Stimulated activated CD4-positive, alpha-beta T cell treated with anti-CD3 and anti-CD28 coated beads, Interleukin-12 subunit alpha, Interleukin-12 subunit beta, amount 100 ng/mL, for 24 hours (primary cell): ENCODE data around the gene SLC39A7.

Source experiments
- DNase-seq, 2 experiments: peaks; one replicate each; pipeline ENCODE4 v3.0.0-alpha.2; 2020; ENCODE audit warnings: low read depth in 2 of 2

The SLC39A7 gene

DNA sequence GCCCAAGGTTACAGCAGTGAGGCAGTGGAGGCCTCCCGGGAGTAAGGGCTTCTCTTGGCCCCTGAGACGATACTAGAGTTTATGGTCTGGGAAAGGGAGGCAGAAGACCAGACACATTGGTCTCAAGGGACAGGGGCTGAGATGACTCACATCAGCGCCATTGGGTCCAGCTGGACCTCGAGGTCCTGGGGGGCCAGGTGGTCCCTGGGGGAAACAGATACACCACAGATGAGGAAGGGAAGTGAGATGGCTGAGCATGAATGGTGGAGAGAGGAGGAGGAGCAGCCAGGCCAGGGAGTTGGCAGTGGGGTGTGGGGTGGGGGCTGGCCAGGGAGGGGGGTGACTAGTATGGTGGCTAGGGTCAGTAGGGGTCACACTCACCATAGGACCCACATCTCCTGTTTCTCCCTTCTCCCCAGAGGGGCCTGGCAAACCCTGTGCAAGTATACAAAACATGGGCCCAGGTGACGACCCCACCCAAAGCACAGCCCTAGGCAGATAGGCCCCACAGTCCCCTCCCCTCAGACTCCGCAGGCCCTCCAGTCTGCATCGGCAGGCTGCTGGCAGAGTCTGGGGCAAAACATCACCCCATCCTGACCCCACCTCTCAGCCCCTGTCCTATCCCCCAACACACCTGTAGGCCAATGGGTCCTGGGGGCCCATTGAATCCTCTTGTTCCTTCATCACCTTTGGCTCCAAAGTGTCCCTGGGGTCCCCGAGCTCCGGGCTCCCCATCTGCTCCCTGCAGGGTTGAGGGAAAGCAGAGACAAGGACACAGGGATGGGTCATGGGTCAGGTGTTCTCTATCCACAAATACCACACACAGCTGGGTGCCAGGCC lies 30.3 kb upstream of the SLC39A7 start:
- DNase-seq = no peak

DNA sequence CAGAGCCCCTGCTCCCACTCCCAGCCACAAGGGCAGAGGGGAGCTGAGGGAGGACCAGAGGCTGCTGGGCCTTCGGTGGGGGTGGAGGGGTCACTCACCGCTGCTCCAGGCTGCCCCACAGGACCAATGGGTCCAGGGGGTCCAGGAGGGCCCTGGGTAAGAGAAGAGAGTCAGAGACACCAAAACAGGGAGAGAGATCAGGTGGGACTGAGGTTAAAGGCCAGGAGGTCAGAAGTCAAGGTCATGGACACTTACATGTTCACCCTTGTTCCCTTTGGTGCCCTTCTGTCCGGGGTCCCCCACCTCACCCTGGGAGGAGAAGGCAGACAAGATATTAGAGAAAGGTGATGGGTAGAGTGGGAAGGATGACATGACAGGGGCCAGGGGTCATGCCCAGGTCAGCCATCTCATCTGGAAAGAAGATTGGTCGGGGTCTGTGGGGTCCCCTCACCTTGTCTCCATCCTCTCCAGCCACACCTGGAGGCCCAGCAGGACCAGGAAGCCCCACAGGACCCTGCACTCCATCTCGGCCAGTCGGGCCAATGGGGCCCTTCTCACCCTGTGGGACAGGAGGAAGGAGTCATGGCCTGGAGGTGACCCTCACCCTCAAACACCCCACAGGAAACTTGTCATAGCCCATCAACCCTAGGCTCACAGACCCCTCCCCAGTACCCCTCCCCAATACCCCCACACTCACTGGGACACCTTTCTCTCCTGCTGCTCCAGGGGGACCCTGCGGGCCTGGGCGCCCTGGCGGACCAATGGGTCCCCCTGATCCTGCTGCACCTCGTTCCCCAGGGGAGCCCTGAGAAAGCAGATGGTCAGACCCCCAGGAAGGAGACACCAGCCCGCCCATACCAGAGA lies 29.4 kb upstream of the SLC39A7 start:
- DNase-seq = no peak

DNA sequence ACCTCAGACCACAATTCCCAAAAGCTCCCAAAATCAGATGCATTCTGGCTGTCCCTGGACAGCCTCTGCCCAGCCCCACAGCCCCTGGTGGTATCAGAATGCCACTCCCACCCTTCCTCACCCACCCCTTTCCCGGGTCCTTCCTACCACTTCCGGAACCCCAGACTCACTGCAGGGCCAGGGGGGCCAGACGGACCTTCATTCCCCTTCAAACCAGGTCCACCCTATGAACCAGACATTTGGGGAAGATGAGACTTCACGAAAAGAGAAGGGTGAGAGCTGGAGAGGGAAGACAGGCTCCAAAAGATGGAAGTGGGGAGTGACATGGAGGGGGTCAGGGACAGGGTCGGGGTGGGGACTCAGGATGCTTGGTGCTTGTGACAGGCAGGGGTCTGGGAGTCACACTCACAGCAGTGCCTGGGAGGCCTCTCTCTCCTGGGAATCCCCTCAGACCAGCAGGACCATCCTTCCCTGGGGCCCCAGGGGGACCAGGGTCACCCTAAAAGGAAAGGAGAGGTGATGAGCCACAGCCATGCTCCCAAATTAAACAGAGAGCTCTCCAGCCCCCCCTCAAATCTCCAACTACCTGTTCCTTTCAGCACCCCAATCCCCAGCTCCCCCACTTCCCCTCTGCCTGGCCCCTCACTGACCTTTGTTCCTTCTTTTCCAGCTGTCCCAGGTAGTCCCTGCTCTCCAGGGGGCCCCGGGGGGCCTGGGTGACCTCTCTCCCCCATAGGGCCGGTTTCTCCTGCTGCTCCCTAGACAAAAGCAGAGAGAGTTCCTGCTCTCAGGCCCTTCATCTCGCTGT lies 28.6 kb upstream of the SLC39A7 start:
- no peak for DNase-seq

GRCh38 chr6:33172688-33173534 lies 27.8 kb upstream of the SLC39A7 start:
- no peak for DNase-seq

GRCh38 chr6:33173535-33174180 lies 27.0 kb upstream of the SLC39A7 start:
- no peak for DNase-seq

- no peak for DNase-seq
Measured at GRCh38 chr6:33174784-33175183, 25.9 kb upstream of the SLC39A7 start.

GRCh38 chr6:33175436-33176069 lies 25.1 kb upstream of the SLC39A7 start:
- no peak for DNase-seq

- no peak for DNase-seq
Measured at GRCh38 chr6:33176906-33177305, 23.8 kb upstream of the SLC39A7 start.

- DNase-seq = no peak
Measured at GRCh38 chr6:33177552-33178446, 22.9 kb upstream of the SLC39A7 start.

DNA sequence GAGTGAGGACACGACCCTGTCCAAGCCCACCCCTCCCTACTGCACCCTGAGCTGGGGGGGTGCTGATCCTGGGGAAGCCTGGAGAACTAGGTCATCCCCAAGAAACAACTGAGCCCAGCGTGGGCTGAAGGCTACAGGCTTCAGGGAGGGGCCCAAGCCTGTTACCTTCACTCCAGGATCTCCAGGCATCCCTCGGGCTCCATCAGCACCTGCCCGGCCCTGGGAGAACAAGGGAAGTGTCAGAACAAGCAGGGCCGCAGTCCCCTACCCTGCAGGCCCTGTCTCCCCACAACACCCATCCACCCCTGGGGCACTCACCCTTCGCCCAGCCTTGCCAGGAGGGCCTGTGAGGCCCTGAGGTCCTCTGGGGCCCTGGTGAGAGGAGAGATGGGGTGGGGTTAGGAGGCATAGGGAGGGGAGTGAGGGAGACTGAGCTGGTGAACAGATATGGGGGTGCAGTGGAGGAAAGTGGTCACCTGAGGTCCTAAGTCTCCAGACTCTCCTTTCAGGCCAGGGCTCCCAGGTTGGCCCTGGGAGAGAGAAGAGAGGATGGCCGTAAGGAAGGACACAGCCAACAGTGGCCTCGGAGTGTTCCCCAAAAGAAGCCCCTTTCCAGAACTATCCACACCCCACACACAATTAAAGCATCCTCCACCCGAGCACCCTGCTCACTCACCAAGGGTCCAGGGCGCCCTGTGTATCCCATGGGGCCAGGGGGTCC lies 21.8 kb upstream of the SLC39A7 start:
- DNase-seq = no peak

DNA sequence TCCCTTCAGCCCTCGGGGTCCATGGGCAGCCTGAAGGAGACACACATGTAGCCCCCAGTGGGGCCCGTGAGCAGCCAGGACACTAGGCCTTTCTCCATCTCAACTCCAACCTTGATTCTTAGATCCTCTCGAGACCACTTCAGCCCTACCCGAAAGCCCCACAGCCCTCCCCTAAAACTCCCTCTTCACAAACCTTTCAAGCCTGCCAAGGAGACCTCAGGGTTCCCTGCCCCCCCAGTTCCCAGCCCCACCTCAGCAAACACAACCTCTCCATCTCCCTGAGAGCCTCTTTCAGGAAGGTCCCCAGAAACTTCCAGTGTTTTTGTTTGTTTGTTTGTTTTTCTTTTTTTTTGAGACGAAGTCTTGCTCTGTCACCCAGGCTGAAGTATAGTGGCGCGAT lies 19.5 kb upstream of the SLC39A7 start:
- no peak for DNase-seq

DNA sequence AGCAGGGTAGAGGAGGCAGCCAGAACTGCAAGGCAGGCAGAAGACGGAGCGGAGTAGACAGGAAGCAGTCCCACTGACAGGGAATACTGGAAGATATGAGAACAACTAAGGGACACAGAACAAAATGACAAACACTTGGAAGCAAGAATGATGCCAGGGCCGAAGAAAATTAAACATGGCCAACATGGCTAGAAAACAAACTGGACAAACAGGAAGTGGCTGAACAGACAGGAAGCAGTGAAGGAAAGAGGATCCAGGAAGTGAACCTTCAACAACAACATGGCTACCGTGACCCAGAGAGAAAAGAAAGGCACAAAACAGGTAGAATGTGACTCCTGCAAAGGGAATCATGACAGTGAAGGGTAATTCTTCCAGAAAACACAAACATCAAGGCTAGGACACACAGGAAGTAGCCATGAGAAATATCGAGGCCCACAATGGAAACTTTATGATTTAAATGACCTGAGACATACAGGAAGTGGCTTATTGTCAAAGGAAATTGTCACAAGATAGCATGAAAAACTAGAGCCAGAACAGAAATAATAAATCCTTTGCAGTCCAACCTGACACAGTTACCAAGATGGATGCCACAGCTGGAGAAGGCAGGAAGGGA lies 17.5 kb upstream of the SLC39A7 start:
- no peak for DNase-seq

DNA sequence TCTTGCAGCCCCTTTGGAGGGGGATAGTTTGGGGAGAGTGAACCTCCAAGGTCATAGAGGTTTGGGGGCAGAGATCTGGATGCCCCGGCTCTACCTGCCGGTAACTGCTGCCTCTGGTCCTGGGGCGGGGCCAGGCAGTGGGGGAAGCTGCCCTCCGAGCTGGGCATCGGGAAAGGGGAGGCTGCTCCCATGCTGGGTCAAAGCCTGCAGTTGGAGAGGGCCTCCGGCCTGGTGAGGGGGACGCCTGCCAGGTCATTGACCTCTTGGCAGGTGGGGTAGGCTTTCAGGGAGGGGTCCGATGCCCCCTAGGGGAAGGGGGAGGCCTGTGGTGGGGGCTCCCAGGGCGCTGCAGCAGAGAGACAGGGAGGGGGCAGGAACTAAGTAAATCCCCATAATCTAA lies 15.5 kb upstream of the SLC39A7 start:
- no peak for DNase-seq

DNA sequence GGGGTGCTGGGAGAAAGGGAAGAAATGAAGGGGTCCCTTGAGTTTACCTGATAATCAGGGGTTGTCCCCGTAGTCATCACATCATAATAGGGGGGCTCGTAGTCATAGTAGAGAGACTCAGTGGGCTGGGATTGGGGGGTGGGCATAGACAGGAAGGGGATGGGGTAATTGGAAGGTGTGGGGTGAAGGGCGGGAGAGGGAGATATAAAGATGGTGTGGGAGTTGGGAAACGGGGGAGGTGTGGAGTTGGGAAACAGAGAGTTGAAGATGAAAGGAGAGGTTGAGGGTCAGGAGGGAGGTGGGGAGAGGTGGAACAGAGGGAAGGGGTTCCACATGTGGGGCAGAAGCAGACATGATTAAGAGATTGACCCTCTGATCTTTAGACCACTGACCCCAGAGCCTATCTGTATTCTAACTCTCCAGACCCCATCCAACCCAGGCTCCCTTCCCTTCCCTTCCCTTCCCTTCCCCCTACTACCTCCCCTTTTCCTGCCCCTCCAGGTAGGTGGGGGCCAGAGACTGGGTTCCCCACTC lies 14.9 kb upstream of the SLC39A7 start:
- no peak for DNase-seq

DNA sequence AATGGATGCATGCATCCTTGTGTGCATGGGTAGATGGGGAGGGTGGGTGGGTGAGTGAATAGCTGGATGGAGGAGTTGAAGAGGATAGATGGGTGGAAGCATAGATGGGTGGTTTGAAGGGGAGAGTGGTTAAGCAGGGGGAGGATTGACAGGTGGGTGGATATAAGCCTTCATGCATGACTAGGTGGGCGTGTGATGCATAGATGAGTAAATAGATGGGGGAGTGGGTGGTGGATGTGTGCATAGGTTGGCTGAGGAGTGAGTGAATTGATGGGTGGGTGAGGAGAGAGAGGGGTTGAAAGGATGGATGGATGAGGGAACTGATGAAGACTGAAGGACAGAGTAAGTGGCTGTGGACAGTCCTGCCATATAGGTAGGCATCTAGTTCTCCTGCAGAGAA lies 12.9 kb upstream of the SLC39A7 start:
- no peak for DNase-seq

- no peak for DNase-seq
Measured at GRCh38 chr6:33189164-33189563, 11.5 kb upstream of the SLC39A7 start.

GRCh38 chr6:33189625-33190448 lies 10.8 kb upstream of the SLC39A7 start:
- no peak for DNase-seq
